Osteocyte (in vitro differentiated cells): ENCODE data around the gene SYCP2. TPM values are rescaled to one million over a fixed set of nuclear protein-coding genes. Genes with fewer than 3 reads are reported as not detected.

Experiments used
- DNase-seq: peaks from one replicate; pipeline ENCODE4 v3.0.0; 2021; ENCODE audit warnings: mixed read lengths; ENCODE audit not compliant: unreplicated experiment; ENCODE audit errors: extremely low spot score
- H3K27ac Mint-ChIP-seq: one replicate; pipeline ENCODE4 v1.8.0; 2021; ENCODE audit warnings: mild to moderate bottlenecking, mixed read lengths; ENCODE audit not compliant: unreplicated experiment
- H3K27me3 Mint-ChIP-seq: one replicate; pipeline ENCODE4 v1.8.0; 2021; ENCODE audit warnings: mixed read lengths; ENCODE audit not compliant: unreplicated experiment
- H3K36me3 Mint-ChIP-seq: one replicate; pipeline ENCODE4 v1.8.0; 2021; ENCODE audit warnings: mixed read lengths; ENCODE audit not compliant: unreplicated experiment
- H3K4me1 Mint-ChIP-seq: one replicate; pipeline ENCODE4 v1.8.0; 2021; ENCODE audit warnings: mixed read lengths; ENCODE audit not compliant: unreplicated experiment
- H3K4me3 Mint-ChIP-seq: one replicate; pipeline ENCODE4 v1.8.0; 2021; ENCODE audit warnings: mild to moderate bottlenecking, moderate library complexity, mixed read lengths; ENCODE audit not compliant: unreplicated experiment
- H3K9me3 Mint-ChIP-seq: one replicate; pipeline ENCODE4 v1.8.0; 2021; ENCODE audit warnings: mixed read lengths; ENCODE audit not compliant: unreplicated experiment
- total RNA-seq: library from RNA; stranded (reverse); gene quantifications from 2 replicates; pipeline ENCODE4 v1.2.1, GENCODE V29; 2021
- TF ChIP-seq, protein P1 (sequence below): fragments of 200-600 bp; sonication (generic); IDR thresholded peaks from 2 replicates; pipeline ENCODE4 v1.5.0; 2021; ENCODE audit warnings: antibody characterized with exemption, mild to moderate bottlenecking, moderate library complexity

SYCP2 gene
- total RNA-seq, 1 donor from 2014 or later: 2.1 TPM

DNA sequence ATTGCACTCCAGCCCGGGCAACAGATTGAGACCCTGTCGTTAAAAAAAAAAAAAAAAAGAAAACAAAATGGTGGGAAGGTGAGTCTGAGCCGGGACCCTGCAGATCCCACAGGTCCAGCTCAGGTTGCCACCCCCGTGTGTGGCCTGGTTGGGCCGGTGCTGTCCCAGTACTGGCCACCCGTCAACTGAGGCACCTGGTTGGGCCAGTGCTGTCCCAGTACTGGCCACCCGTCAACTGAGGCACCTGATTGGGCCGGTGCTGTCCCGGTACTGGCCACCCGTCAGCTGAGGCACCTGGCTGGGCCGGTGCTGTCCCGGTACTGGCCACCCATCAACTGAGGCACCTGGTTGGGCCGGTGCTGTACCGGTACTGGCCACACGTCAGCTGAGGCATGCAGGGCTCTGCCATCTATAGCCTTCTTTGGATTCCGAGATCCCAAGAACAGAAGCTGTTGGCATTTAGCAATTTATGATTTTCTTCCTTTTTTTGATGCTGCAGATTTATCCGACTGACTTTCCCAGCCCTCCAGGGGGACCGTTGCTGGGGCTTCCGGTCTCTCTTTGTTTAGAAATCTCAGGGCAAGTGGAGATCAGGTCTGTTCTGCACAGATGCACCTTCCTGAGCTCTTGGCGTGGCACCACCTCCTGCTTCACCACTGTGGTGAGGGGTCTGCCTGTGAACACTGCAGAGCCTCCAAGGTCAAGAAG, 113.8 kb downstream of the SYCP2 start:
- peak; percentile 53 for DNase-seq
- H3K36me3 Mint-ChIP-seq: no peaks in the 10 kb centered on the region
- H3K4me3 Mint-ChIP-seq: no peak overlapping the region
- no peak overlapping the region for H3K27ac Mint-ChIP-seq
- H3K4me1 Mint-ChIP-seq: no peaks in the 10 kb centered on the region
- no peaks in the 10 kb centered on the region for H3K9me3 Mint-ChIP-seq
- no peaks in the 10 kb centered on the region for H3K27me3 Mint-ChIP-seq
- TF ChIP-seq, protein P1, sequence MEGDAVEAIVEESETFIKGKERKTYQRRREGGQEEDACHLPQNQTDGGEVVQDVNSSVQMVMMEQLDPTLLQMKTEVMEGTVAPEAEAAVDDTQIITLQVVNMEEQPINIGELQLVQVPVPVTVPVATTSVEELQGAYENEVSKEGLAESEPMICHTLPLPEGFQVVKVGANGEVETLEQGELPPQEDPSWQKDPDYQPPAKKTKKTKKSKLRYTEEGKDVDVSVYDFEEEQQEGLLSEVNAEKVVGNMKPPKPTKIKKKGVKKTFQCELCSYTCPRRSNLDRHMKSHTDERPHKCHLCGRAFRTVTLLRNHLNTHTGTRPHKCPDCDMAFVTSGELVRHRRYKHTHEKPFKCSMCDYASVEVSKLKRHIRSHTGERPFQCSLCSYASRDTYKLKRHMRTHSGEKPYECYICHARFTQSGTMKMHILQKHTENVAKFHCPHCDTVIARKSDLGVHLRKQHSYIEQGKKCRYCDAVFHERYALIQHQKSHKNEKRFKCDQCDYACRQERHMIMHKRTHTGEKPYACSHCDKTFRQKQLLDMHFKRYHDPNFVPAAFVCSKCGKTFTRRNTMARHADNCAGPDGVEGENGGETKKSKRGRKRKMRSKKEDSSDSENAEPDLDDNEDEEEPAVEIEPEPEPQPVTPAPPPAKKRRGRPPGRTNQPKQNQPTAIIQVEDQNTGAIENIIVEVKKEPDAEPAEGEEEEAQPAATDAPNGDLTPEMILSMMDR: no peak

DNA sequence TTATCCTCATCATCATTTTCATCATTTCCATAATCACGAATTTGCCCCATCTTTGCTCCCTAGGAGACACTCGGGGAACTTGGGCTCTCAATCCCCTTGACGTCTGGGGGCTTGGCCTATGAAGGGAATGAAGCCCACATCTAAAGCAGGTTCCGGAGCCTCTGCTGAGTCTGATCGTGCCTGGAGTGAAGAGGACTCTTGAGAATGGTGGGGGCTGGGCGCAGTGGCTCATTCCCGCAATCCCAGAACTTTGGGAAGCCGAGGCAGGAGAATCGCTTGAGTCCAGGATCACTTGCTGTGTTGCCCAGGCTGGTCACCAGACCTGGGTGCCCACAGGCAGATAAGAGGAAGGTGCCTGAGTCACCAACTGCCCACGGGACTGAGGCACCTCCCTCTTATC, 114.5 kb downstream of the SYCP2 start:
- no peaks in the 10 kb centered on the region for H3K27me3 Mint-ChIP-seq
- no peak overlapping the region for H3K4me3 Mint-ChIP-seq
- H3K9me3 Mint-ChIP-seq: no peaks in the 10 kb centered on the region
- no peak overlapping the region for H3K27ac Mint-ChIP-seq
- TF ChIP-seq, protein P1: no peak
- H3K36me3 Mint-ChIP-seq: no peaks in the 10 kb centered on the region
- no peaks in the 10 kb centered on the region for H3K4me1 Mint-ChIP-seq
- DNase-seq: peak; percentile 68

DNA sequence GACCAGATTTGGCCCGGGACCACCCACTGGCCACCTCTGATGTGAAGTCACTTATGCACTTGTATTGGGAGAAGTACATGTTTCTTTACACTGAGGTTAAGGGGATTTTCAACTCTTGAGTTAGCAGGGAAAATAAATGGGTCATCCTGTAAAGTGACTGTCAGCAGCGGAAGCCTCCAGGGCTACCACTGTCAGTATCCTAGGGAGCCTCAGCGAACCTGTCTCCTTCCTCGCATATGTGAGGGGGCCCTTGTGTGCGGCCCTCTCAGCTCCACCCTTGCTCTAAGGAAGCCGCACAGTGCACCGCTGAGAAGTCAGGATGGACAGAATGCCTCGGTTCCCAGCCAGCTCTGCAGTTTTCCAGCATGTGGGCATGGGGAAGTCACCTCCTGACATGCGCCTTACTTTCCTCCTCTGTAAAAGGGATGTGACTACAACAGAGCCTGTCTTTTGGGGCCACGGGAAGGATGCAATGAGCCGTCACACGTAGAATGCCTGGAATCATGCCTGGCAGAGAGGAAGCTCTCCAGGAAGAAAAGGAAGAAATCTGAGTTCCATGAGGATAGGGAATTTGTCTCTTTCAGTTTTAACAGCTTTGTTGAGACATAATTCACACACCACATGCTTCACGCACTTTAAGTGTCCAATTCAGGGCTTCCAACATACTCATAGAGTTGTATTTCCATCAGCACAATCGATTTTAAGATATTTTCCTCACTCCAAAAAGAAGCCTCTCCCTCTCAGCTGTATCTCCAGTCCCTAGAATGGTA, 115.4 kb downstream of the SYCP2 start:
- no peaks in the 10 kb centered on the region for H3K4me1 Mint-ChIP-seq
- TF ChIP-seq, protein P1: no peak
- no peaks in the 10 kb centered on the region for H3K9me3 Mint-ChIP-seq
- no peaks in the 10 kb centered on the region for H3K36me3 Mint-ChIP-seq
- no peak overlapping the region for H3K27ac Mint-ChIP-seq
- H3K4me3 Mint-ChIP-seq: no peak overlapping the region
- H3K27me3 Mint-ChIP-seq: no peaks in the 10 kb centered on the region
- peak; percentile 51 for DNase-seq

DNA sequence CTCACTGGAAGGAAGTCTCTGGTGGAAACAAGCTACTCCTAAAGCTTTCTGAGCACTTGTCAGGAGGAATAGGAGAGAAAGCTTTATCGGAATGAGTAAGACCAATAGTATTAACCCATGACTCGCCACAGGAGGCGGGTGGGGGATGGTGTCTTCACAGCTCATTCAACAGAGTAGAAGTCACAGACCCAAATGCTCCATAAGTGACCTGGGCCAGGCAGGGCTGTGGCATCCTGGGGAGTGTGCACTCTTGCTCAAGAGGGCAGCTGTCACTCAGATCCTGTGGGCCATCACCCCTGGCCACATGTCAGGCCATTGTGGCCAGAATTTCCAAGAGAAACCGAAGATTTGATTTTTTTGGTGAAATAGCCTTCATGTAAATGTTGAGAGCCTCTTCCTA, 116.0 kb downstream of the SYCP2 start:
- Mint-ChIP-seq H3K4me1 (no peaks in the 10 kb centered on the region), H3K9me3 (no peaks in the 10 kb centered on the region), H3K36me3 (no peaks in the 10 kb centered on the region), H3K27ac (no peak overlapping the region), H3K27me3 (no peaks in the 10 kb centered on the region), H3K4me3 (no peak overlapping the region)
- TF ChIP-seq, protein P1: no peak
- DNase-seq: peak; percentile 73

DNA sequence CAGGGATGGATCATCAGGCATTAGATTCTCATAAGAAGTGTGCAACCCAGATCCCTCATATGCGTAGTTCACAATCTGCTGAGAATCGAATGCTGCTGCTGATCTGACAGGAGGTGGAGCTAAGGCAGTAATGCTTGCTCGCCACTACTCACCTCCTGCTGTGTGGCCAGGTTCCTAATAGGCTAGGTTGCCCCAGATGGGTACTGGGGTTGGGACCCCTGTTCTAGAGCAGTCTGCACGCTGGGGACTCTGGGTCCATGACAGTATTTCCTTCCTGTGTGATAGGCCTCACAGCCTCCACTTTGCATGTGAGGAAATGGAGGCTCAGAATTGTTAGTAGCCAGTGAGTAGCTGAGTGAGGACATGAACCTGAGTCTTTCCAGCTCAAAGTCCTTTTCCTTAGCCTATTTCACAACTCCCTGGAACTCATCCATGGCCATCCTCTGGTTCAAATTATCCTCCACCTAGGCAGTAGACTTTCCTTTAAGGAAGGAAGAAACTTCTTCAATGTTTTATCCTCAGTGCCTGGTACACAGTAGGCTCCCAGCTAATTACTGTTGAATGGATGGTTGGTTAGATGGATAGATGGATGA, 117.2 kb downstream of the SYCP2 start:
- H3K4me3 Mint-ChIP-seq: no peak overlapping the region
- no peaks in the 10 kb centered on the region for H3K9me3 Mint-ChIP-seq
- peak; percentile 59 for DNase-seq
- no peaks in the 10 kb centered on the region for H3K27me3 Mint-ChIP-seq
- no peaks in the 10 kb centered on the region for H3K4me1 Mint-ChIP-seq
- H3K36me3 Mint-ChIP-seq: no peaks in the 10 kb centered on the region
- no peak overlapping the region for H3K27ac Mint-ChIP-seq
- TF ChIP-seq, protein P1: no peak
